Measurements from ENCODE around the gene UBE2G2. TPM values are rescaled to one million over a fixed set of nuclear protein-coding genes. Genes with fewer than 3 reads are reported as not detected.

Gene UBE2G2
- total and polyA plus RNA-seq, 7 donors, result 21.6 to 101 (median 51.5) TPM

DNA sequence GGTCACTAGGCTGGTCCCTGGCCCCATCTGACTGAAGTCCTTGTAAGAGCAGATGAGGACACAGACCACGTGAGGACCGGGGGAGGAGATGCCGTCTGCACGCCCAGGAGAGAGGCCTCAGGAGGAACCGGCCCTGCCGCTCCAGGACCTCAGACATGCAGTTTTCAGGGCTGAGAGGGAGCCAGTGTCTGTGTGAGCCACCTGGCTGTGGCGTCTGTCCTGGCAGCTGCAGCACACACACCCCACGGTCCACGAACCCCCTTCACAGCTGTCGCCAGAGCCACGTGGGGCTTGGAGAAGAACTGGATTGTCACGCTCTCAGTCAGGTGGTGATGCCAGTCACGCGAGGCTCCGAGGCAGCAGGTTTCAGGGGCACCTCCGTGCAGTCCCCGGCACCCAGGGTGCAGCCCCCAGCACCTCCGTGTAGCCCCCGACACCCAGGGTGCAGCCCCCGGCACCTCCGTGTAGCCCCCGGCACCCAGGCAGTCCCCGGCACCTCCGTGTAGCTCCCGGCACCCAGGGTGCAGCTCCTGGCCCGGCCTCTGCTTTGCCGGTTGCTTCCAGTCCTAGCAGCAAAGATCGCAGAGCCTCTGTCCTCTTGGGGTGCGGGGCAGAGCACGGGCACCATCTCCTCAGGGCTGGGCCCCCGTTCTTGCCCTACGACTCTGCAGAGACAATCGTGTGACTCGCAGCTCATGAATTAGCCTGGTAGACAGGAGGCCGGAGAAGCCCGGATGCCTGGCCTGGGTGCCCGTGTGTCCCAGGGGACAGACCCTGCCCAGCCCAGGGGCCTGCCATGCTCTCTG lies 35.2 kb upstream of the UBE2G2 start:
- intact Hi-C loops (cut with DNase I), result no loop called here
- peaks cover 0 to 7% (median 6%) of the 10 kb centered on the region in 4 donors for H3K4me1 ChIP-seq
- H3K36me3 ChIP-seq, result no peaks in the 10 kb centered on the region
- no peak overlapping the region for H3K4me3 ChIP-seq
- TF ChIP-seq CTCF (IDR thresholded peaks at IDR 0.05), result no peak
- TF ChIP-seq POLR2A (IDR thresholded peaks at IDR 0.05), result no peak
- TF ChIP-seq EP300 (IDR thresholded peaks at IDR 0.05), result no peak
- no peak for TF ChIP-seq POLR2AphosphoS5 (IDR thresholded peaks at IDR 0.05)
- WGBS, 2 donors, result 54 to 72% methylated on average over 37 of the region's 37 CpGs
- no peak overlapping the region for H3K27ac ChIP-seq
- H3K9me3 ChIP-seq, result no peaks in the 10 kb centered on the region
- no peaks in the 10 kb centered on the region for H3K27me3 ChIP-seq
- no peak for DNase-seq

DNA sequence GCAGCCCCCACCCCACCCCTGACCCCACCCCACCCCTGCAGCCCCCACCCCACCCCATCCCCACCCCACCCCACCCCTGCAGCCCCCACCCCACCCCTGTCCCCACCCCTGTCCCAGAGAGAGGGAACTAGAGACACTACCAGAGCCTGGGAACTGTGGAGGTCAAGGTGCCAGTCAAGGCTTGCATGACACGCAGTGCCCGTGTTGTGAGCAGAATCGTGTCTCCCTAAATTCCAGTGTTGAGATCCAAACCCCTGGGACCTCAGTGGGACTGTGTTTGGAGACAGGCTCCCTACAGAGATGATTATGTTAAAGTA lies 34.7 kb upstream of the UBE2G2 start:
- intact Hi-C loops (cut with DNase I), result no loop called here
- H3K27ac ChIP-seq, result no peak overlapping the region
- WGBS, 2 donors, result 12 to 61% methylated on average over 3 of the region's 3 CpGs
- no peaks in the 10 kb centered on the region for H3K36me3 ChIP-seq
- peaks cover 0 to 7% (median 6%) of the 10 kb centered on the region in 4 donors for H3K4me1 ChIP-seq
- no peak for DNase-seq
- H3K4me3 ChIP-seq, result no peak overlapping the region
- TF ChIP-seq EP300 (IDR thresholded peaks at IDR 0.05), result no peak
- no peak for TF ChIP-seq CTCF (IDR thresholded peaks at IDR 0.05)
- TF ChIP-seq POLR2AphosphoS5 (IDR thresholded peaks at IDR 0.05), result no peak
- no peak for TF ChIP-seq POLR2A (IDR thresholded peaks at IDR 0.05)
- no peaks in the 10 kb centered on the region for H3K9me3 ChIP-seq
- no peaks in the 10 kb centered on the region for H3K27me3 ChIP-seq

DNA sequence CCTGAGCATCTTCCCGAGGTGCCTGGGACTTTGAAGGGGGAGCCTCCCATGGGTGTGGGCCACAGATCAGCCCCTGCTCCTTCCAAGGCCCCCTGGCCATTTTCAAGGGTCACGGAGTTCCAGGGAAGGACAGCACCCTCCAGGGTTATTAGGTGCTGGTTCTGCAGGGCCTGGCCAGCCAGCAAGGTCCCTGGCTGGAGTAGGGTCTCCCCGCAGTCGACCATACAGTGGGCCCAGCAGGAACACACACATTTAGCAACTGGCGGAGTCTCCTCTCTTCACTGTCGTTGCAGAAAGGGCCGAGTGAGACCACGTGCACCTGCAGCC lies 34.0 kb upstream of the UBE2G2 start:
- H3K9me3 ChIP-seq, result no peaks in the 10 kb centered on the region
- no peak for DNase-seq
- H3K36me3 ChIP-seq, result no peaks in the 10 kb centered on the region
- intact Hi-C loops (cut with DNase I), result no loop called here
- no peak overlapping the region for H3K4me3 ChIP-seq
- H3K4me1 ChIP-seq, result peaks cover 0 to 7% (median 6%) of the 10 kb centered on the region in 4 donors
- no peak overlapping the region for H3K27ac ChIP-seq
- H3K27me3 ChIP-seq, result no peaks in the 10 kb centered on the region
- 64 to 74% methylated on average over 8 of the region's 8 CpGs for WGBS, 2 donors
- TF ChIP-seq POLR2A (IDR thresholded peaks at IDR 0.05) (no peak), POLR2AphosphoS5 (IDR thresholded peaks at IDR 0.05) (no peak)

DNA sequence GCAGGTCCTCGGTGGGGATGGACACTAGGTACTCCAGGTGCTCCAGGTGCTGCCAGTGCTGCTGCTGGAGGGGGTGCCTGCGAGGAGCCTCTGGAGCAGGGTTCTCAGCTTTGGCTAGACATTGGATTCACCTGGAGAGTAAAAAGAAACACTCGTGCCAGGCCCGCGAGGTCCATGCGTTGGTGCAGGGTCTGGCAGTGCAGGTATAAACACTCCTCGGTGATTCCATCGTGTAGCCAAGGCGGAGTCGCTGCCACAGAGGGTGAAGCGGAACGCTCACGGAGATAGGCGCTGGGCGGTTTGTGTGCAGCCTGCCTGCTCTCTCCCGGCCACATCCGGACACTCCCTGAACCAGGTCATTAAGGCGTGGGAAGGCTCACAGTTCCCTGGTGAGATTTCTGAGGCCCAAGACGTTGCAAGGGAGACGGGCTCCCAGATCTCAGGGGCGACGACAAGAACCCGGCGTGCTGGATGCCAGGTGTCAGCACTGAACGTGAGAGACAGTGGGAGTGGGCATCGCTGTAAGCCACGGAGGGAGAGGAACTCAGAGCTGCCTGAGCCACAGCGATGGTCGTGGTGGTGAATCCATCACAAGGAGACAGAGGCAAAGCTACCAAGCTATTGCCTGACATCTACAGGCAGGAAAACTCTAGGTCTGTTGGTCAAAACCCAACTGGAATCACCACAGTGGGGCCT lies 33.5 kb upstream of the UBE2G2 start:
- H3K36me3 ChIP-seq, result no peaks in the 10 kb centered on the region
- no peak overlapping the region for H3K4me3 ChIP-seq
- H3K4me1 ChIP-seq, result peaks cover 0 to 7% (median 6%) of the 10 kb centered on the region in 4 donors
- DNase-seq, result no peak
- no peak overlapping the region for H3K27ac ChIP-seq
- 25 to 78% methylated on average over 29 of the region's 29 CpGs for WGBS, 2 donors
- no peak for TF ChIP-seq POLR2A (IDR thresholded peaks at IDR 0.05)
- TF ChIP-seq POLR2AphosphoS5 (IDR thresholded peaks at IDR 0.05), result no peak
- no peak for TF ChIP-seq CTCF (IDR thresholded peaks at IDR 0.05)
- no peak for TF ChIP-seq EP300 (IDR thresholded peaks at IDR 0.05)
- intact Hi-C loops (cut with DNase I), result no loop called here
- H3K9me3 ChIP-seq, result no peaks in the 10 kb centered on the region
- no peaks in the 10 kb centered on the region for H3K27me3 ChIP-seq

DNA sequence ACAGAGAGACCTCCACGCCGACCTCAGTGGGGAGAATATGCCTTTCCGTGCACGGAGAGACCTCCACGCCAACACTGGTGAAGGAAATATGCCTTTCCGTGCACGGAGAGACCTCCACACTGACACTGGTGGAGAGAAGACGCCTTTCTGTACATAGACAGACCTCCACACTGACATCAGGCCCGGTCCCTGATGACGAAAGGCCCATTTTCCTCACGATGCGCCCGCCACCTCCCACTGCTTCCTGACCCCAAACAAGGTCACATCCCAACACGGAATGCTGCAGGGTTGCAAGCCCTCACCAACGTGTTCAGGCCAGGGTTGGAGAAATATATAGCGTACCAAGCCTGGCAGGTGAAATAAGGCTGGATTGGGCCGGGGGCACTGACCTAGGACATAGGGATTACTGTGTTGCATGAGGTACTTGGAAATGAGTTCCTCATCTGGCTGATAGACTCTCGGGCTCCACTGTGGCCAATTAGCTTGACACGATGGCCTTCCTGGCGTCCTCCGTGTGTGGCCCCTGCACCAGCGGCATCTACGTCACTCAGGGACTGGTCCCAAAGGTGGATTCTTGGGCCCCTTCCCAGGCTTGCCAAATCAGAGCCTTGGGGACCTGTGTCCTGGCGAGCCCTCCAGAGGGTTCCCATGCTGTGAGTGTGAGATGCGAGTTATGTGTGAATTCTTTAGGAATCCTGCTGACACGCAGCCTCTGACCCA lies 32.8 kb upstream of the UBE2G2 start:
- 84 to 90% methylated on average over 26 of the region's 26 CpGs for WGBS, 2 donors
- TF ChIP-seq POLR2AphosphoS5 (IDR thresholded peaks at IDR 0.05), result no peak
- TF ChIP-seq EP300 (IDR thresholded peaks at IDR 0.05), result no peak
- H3K36me3 ChIP-seq, result no peaks in the 10 kb centered on the region
- intact Hi-C loops (cut with DNase I), result no loop called here
- H3K27ac ChIP-seq, result no peak overlapping the region
- peaks cover 0 to 7% (median 6%) of the 10 kb centered on the region in 4 donors for H3K4me1 ChIP-seq
- H3K9me3 ChIP-seq, result no peaks in the 10 kb centered on the region
- H3K27me3 ChIP-seq, result no peaks in the 10 kb centered on the region
- DNase-seq, result no peak
- no peak overlapping the region for H3K4me3 ChIP-seq
